NCI-H146 treated with DMSO at 0.1 percent for 48 hours (cell line): Measurements from ENCODE around the gene DET1.
"Not testable (repeated sequence)": the region's sequence is repeated elsewhere in the genome, so short reads cannot be mapped to it uniquely, and the experiment has no call there.

Experiments used
- DNase-seq: peaks from one replicate; lab custom pipeline; 2025; ENCODE audit not compliant: unreplicated experiment; lab: John Stamatoyannopoulos, UW

Gene DET1

DNA sequence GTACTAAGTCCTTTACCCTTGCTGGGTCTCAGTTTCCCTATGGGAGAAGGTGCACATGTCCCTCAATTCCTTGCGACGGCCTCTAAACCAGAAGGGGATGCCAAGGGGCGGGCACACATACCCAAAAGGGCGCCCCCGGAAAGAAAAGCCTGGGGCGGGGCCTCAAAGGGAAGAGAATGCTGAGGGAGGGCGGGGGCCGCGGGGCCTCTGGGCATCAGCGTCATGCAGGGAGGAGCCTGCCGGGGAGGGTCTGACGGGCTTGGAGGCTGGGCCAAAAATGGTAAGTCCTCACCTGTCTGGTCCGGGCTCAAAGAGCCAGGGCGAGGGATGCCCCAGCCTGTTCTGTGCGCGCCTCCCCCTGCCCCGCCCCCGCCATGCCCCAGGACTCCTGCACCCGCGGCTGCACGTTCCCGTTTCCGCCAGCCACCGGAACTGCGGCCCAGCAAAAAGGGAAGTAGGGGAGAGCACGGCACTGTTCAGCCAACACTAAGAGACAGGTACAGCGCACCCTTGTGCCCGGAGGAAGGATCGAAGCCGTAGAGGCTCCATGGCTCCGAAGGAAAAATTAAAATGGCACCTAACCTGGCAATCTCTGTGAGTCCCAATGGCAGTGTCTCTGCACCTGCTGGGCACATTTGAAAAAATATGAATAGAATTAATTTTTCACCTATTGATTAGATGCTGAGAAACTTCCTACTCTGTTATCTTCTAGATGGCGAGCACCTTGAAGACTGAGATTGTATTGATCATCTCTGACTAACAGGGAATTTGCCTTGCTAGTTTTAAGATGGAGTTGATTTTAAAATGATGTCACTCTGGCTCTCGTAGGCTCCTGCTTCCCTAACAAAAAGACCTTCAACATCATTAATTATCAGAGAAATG lies at the start of gene DET1:
Gene DET1, minus strand, starts transcription at position 434 of the 882 bp plus-strand sequence. CDS start 14,976 bp downstream, outside the sequence.
- DNase-seq: peak; percentile 87

DNA sequence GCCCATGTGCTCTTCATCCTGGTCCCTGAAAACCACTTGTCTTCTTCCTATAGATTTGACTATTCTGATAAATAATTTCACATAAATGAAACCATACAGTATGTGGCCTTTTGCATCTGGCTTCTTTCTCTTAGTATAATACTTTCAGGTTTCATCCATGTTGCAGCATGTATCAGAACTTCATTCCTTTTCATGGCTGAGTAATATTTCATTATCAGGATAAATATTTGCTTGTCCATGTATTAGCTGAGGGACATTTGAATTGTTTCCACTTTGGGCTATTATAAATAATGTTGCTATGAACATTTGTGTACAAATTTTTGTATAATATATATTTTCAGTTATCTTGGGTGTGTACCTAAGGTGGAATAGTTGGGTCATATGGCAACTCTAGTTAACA lies 44.9 kb upstream of the DET1 start:
- DNase-seq: no peak

DNA sequence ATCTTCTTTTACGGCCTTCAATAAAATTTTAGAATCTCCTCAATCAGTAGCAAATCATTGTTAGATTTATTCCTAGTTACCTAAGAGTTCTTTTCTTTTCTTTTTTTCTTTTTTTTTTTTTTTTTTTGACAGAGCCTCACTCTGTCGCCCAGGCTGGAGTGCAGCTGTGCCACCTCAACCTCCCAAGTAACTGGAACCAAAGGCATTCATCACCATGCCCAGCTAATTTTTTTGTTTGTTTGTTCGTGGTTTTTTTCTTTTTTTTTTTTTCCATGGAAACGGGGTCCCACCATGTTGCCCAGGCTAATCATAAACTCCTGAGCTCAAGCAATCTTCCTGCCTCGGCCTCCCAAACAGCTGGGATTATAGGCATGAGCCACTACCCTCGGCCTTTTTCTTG lies 44.3 kb upstream of the DET1 start:
- DNase-seq: no peak

DNA sequence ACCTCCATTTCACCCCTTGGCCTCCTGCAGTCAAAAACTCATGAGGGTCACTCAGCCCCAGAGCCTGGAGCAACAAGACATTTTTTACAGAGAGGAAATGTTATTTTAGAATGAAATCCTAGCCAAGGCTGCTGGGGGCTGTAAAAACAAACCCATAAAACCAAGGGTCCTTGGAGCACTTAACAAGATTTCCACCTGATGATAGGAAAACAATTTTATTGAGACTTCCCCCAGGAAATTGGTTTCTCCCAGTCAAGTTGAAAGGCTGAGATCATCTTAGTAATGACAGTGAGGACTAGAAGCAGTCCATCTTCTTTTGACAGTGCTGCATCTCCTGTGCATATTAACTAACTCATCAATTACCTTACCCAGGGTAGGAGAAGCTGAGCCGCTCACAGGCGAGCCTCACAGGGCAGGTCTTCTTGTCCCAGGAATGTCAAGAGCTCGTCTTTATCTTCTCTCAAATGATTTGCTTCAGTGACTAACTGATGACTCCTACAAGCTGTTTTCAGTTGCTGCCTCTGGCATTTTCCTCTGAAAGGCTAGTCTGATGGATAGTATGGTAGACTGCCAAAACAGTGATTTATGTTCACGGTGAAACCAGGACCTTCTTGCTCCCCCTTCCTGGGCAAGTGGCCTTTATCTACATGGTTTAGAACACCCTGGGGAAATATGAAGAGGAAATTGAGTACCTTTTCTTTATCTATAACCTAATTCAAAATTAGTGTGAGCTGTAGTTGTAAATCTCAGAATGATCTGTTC lies 40.1 kb upstream of the DET1 start:
- no peak for DNase-seq

DNA sequence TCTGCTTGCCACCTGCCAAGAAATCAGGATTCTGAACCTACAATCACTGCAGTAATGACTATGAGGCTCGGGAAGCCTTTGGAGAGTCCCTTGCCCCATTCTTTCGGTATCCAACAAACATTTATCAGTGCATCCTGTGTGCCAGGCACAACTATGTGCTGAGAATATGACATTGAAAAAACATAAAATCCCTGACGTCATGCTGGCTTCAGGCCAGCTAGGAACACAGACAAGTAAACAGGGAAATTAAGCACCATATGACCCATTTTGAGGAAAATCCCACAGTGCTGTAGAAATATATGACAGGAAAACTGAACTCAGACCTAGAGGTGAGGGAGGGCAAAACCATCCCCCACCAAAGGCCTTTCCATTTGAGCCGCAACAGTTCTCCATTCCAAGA lies 34.1 kb upstream of the DET1 start:
- no peak for DNase-seq

DNA sequence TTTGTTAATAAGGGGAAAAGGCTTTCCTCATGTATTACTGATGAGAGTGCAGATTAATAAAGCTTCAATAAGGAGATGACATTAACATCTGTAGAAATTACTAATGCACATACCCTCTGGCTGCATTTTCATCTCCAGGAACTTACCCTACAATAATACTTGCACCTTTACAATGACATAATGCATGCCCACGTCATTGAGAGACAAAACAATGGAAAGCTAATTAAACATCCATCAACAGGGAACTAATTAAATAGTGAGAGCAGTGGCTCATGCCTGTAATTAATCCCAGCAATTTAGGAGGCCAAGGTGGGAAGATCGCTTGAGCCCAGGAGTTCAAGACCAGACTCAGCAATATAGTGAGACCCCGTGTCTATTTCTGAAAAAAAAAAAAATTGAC lies 32.8 kb upstream of the DET1 start:
- DNase-seq: no peak

DNA sequence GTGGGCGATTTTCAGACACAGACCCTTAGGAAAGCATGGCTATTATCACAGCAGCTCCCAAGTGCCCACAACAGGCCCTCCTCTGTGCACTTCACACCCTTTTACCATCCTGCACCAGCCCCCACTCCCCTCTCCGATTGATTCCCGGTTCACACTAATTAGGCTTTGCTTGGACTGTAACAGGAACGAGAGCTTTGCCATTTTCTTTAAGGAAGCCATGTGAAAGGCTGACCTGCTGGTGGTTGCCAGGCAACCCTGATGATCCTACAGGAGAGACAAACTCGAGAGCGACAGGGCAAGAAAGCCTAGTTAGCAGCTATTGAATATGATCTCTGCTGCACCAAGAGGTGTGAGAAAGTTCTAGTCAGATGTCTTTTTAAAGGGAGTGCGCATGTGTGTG lies 28.2 kb upstream of the DET1 start:
- no peak for DNase-seq

DNA sequence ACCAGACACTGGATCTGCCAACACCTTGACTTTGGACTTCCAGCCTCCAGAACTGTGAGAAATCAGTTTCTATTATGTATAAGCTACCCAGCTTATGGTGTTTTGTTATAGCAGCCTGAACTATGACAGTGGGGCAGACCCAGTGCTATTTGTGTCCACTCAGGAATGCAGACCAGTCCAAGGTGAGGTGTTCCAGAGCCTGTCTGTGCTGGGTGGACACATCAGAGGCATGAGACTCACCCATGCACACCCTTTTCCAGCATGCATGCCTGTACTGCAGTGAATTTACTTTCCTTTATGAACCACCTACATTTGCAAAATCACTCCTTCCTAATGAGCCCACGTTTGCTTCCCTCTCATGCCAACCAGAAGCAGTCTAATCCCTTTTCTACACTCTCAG lies 27.6 kb upstream of the DET1 start:
- DNase-seq: no peak

DNA sequence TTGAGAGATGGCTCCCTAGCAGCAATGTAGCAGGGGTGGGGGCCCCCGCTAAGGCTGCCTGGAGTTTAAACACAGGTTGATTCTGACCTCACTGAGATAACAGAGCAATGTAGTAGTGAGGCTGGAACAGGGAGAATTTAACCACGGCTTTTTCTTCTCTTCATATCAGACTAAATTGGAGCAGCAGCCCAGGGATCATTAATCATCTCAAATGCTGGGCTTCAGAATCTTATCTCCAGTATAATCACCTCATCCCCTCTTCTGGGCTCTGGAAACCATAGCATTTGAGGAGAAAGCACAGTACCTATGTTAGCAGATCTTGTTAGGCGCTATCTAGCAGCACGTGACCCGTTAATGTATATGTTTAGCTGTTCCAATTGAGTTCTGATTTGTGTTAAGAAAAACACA lies 25.4 kb upstream of the DET1 start:
- peak; percentile 87 for DNase-seq

DNA sequence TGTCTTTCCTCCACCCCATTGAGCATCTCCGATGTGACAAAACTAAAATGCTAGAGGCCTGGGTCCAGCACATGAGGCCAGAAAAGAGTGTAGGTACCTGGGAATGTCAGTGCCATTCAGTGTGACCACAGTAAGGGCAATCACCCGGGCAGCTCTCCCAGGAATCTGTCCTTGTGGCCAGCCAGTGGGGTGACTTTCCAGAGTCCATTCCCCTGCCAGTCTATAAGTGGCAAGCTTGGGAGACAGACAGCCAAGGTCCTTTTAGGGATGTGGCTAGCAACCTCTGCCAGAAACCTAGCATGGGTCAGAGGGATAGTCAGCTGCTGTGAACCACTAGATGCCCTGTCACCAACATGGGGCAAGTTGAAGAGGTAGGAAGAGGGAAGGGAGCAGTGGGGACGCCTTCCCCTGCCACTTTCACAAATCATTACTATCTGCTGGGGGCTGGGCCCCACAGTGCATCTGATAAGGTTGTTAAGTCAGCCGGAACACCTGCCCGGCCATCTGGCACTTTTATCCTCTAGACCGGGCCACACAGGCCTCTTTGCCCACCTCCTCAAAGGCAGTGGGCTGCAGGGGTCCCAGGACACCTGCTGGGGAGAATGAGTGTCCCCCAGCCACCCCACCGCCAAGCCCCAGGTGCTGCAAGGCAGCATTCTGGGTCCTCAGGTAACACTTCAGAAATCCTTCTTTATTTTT lies 24.8 kb upstream of the DET1 start:
- no peak for DNase-seq

DNA sequence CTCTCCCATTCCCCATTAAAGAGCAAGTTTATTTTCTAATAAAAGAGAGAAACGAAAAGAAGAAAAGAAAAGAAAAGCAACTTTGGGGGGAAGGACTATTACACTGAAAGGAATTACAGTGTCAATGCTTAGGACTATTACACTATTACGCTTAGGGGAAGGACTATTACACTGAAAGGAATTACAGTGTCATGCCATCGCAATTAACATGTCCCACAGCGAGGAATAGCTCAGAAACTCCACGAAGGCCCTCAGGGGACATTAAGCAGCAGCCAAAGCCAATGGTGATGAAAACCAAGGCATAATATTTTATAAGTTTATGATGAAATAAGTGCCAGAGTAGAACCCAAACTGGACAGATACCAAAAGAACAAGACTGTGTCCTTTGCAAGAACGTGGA lies 22.1 kb upstream of the DET1 start:
- DNase-seq: no peak

DNA sequence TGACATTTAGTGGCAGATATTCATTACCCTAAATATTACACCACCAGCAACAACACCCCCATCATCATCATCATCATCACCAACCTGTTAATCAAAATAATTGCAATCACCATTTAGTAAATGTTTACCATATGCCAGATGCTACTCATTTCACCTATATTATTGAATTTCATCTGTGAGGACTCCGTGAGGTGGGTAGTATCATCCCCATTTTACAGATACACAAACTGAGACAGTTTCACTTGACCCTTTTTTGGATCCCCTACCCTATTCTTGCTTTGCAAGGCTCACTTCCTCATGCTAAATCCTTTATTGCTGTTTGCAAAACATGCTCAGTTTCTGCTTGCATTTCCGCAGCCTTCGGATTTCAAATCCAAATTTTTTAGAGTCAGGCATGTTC lies 18.3 kb upstream of the DET1 start:
- no peak for DNase-seq

DNA sequence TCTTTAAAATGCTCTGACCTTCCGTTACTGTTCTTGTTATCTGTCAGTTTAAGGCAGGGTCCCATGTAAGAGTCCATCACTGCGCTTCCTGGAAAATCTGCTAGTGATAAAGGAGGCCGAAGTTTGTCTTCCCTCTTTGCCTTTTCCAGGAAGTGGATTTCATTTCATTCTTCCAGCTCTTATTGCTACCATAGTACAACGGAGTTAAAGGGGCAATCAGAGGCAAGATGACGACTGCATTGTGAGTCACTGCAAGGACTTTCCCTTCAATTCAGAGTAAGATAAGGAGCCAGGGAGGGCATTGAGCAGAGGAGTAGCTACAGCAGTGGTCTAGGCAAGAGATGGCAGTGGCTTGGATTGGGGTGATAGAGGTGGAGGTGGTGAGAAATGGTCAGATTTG lies 17.2 kb upstream of the DET1 start:
- no peak for DNase-seq

DNA sequence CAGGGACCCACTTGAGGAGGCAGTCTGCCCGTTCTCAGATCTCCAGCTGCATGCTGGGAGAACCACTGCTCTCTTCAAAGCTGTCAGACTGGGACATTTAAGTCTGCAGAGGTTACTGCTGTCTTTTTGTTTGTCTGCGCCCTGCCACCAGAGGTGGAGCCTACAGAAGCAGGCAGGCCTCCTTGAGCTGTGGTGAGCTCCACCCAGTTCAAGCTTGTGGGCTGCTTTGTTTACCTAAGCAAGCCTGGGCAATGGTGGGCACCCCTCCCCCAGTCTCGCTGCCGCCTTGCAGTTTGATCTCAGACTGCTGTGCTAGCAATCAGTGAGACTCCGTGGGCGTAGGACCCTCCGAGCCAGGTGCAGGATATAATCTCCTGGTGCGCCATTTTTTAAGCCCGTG lies 13.1 kb upstream of the DET1 start:
- not testable (repeated sequence) for DNase-seq

DNA sequence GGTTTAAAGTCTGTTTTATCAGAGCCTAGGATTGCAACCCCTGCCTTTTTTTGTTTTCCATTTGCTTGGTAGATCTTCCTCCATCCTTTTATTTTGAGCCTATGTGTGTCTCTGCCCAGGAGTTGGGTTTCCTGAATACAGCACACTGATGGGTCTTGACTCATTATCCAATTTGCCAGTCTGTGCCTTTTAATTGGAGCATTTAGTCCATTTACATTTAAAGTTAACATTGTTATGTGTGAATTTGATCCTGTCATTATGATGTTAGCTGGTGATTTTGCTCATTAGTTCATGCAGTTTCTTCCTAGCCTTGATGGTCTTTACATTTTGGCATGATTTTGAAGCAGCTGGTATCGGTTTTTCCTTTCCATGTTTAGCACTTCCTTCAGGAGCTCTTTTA lies 11.5 kb upstream of the DET1 start:
- DNase-seq: not testable (repeated sequence)

DNA sequence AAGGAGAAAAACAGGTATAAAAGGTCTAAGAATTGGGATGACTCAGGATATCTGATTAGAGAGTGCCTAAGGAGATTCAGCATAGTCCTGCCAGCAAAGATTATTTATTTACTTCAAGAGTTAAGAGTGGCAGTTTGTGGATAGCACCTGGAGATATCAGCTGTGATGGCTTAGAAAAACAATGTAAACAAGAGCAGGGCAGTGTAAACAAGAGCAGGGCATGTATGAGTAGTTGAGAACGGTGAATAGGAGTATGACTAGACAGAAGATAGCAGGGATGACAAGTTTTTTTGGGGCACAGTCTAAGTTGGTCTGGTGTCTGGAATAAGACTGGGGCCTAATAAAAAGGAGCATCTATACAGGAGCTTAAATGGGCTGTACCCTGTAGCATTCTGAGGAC lies 1.5 kb upstream of the DET1 start:
- DNase-seq: not testable (repeated sequence)

DNA sequence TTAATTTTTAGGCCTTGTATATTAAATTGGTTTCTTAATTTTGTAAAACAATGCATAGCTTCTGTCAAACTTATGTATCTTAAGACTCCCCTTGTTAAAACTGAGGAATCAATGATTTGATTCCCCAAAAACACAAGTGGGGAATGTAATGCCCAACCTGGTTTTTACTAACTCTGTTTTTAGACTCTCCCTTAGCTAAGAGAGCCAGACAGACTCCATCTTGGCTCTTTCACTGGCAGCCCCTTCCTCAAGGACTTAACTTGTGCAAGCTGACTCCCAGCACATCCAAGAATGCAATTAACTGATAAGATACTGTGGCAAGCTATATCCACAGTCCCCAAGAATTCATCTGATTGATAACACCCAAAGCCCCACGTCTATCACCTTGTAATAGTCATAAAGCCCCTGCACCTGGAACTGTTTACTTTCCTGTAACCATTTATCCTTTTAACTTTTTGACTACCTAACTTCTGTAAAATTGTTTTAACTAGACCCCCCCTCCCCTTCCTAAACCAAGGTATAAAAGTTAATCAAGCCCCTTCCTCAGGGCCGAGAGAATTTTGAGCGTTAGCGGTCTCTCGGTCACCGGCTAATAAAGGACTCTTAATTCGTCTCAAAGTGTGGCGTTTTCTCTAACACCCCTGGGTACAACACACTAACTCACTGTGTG lies 768 bp downstream of the DET1 start:
- not testable (repeated sequence) for DNase-seq

DNA sequence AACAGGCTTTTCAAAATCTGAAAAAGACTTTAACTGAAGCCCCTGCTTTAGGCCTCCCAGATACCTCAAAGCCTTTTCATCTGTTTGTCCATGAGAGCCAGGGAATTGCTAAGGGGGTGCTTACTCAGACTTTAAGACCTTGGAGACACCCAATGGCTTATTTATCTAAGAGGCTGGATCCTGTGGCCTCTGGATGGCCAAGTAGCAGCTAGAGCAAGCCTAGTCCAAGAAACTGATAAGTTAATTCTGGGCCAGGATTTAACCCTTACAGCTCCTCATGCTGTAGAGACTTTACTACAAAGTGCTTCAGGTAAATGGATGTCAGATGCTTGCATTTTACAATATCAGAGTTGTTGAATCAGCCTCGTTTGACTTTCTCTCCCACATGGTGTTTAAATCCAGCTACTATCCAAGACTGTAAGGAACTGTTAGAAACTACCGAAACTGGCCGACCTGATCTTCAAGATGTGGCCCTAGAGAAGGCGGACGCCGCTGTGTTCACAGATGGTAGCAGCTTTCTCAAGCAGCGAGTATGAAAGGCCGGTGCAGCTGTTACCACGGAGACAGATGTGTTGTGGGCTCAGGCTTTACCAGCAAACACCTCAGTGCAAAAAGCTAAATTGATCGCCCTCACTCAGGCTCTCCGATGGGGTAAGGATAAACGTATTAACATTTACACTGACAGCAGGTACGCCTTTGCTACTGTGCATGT lies 3.3 kb downstream of the DET1 start:
- no peak for DNase-seq

DNA sequence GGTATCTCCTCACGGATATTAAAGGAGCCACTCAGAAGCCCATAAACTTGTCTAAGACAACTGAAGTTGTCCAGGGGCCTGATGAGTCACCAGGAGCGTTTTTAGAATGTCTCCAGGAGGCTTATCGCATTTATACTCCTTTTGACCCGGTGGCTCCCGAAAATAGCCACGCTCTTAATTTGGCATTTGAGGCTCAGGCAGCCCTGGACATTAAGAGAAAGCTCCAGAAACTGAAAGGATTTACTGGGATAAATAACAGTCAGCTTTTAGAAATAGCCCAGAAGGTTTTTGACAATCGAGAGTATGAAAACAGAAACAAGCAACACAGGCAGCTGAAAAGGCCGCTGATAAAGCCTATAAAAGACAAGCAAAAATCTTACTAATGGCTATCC lies 4.1 kb downstream of the DET1 start:
- DNase-seq: no peak

DNA sequence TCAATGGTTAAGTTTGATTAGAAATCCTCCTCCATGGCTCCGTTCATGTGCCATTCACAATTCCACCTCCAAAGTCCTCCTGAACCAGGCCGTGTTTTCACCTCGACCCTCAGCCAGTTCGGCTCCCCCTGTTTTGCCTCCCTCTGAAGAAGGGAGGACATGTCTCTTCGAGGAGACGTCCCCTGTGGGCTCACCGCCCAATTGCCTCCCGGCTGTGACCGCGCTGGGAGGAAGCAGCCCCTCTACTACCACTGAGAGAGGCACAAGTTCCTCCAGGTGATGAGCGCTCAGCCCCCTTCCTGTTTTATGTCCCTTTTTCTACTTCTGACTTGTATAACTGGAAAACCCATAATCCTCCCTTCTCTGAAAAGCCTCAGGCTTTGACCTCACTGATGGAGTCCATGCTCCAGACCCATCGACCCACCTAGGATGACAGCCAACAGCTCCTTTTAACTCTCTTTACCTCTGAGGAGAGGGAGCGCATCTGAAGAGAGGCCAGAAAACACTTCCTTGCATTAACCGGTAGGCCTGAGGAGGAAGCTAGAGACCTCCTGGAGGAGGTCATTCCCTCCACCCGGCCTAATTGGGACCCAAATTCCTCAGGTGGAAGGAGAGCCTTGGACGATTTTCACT lies 4.7 kb downstream of the DET1 start:
- no peak for DNase-seq
